GM12873 (cell line): ENCODE measurements around the gene SCP2.

Experiments
- CTCF ChIP-seq: IDR thresholded peaks from 2 replicates; pipeline ENCODE4 v1.5.1; 2012; ENCODE audit warnings: low read depth, mild to moderate bottlenecking, moderate library complexity, low read length, control low read depth; ENCODE audit not compliant: insufficient read depth; ENCODE audit errors: missing control alignments

Gene SCP2

GRCh38 chr1:53061859-53062707 is 135.0 kb downstream of the SCP2 start, which contains the start of gene PODN:
Gene PODN, plus strand, starts transcription at chr1:53062213. Its CDS starts 7,643 bp downstream, at chr1:53069856.
- TF ChIP-seq CTCF: no peak

- TF ChIP-seq CTCF: no peak
Measured at GRCh38 chr1:53062708-53063591, 135.9 kb downstream of the SCP2 start.

GRCh38 chr1:53063744-53064515 is 136.9 kb downstream of the SCP2 start:
- no peak for TF ChIP-seq CTCF

GRCh38 chr1:53065391-53065790 is 138.3 kb downstream of the SCP2 start:
- TF ChIP-seq CTCF: no peak

GRCh38 chr1:53066488-53066887 is 139.4 kb downstream of the SCP2 start:
- TF ChIP-seq CTCF: no peak

- TF ChIP-seq CTCF: no peak
Measured at GRCh38 chr1:53066891-53067738, 140.0 kb downstream of the SCP2 start.
